GM23338 (cell line): Measurements from ENCODE around the gene KRTAP5-10. TPM values are rescaled to one million over a fixed set of nuclear protein-coding genes. Genes with fewer than 3 reads are reported as not detected.
"Not testable (repeated sequence)": the region's sequence is repeated elsewhere in the genome, so short reads cannot be mapped to it uniquely, and the experiment has no call there.

Experiments
- ATAC-seq: fragments of 200-7000 bp; cut with Tn5 transposase; 3 replicates; pipeline ENCODE4 v1.9.1; 2020
- DNase-seq: peaks from one replicate; pipeline ENCODE4 v3.0.0-alpha.2; 2015; ENCODE audit warnings: low spot score
- H2AFZ ChIP-seq: fragments of 200-600 bp; sonication (generic); 2 replicates; pipeline ENCODE4 v1.8.0; 2016; ENCODE audit warnings: antibody characterized with exemption, mild to moderate bottlenecking, moderate library complexity
- H3F3A ChIP-seq: fragments of 200-600 bp; sonication (generic); replicated peaks from 2 replicates; pipeline ENCODE4 v1.8.0; 2017; ENCODE audit warnings: antibody characterized with exemption, mixed run types, low read depth
- H3K27ac ChIP-seq: fragments of 200-600 bp; sonication (generic); 2 replicates; pipeline ENCODE4 v1.6.1; 2016; ENCODE audit warnings: low read depth
- H3K27me3 ChIP-seq: fragments of 200-600 bp; sonication (generic); 2 replicates; pipeline ENCODE4 v1.8.0; 2016; ENCODE audit warnings: mild to moderate bottlenecking, mixed run types, moderate library complexity; ENCODE audit not compliant: insufficient read depth
- H3K36me3 ChIP-seq: fragments of 200-600 bp; sonication (generic); 2 replicates; pipeline ENCODE4 v1.8.0; 2016; ENCODE audit warnings: mild to moderate bottlenecking; ENCODE audit not compliant: insufficient read depth
- H3K4me1 ChIP-seq: fragments of 200-600 bp; sonication (generic); 2 replicates; pipeline ENCODE4 v1.8.0; 2016; ENCODE audit warnings: mild to moderate bottlenecking, moderate library complexity; ENCODE audit not compliant: insufficient read depth
- H3K4me2 ChIP-seq: fragments of 200-600 bp; sonication (generic); 2 replicates; pipeline ENCODE4 v1.7.1; 2017; ENCODE audit warnings: mixed run types
- H3K4me3 ChIP-seq: fragments of 200-600 bp; sonication (generic); 2 replicates; pipeline ENCODE4 v1.6.1; 2016; ENCODE audit warnings: mixed run types
- H3K79me2 ChIP-seq: fragments of 200-600 bp; sonication (generic); replicated peaks from 2 replicates; pipeline ENCODE4 v1.8.0; 2017; ENCODE audit warnings: mild to moderate bottlenecking; ENCODE audit not compliant: insufficient read depth
- H3K9me2 ChIP-seq: fragments of 200-600 bp; sonication (generic); 2 replicates; pipeline ENCODE4 v1.8.0; 2017; ENCODE audit not compliant: insufficient read depth
- H4K20me1 ChIP-seq: fragments of 200-600 bp; sonication (generic); replicated peaks from 2 replicates; pipeline ENCODE4 v1.8.0; 2017; ENCODE audit warnings: mild to moderate bottlenecking; ENCODE audit not compliant: insufficient read depth
- H3K27ac Mint-ChIP-seq: 2 replicates; pipeline ENCODE4 v1.8.0; 2020; ENCODE audit warnings: inconsistent platforms, mild to moderate bottlenecking, moderate library complexity, mixed read lengths
- H3K27me3 Mint-ChIP-seq: 3 replicates; pipeline ENCODE4 v1.8.0; 2022; ENCODE audit warnings: low read depth, mild to moderate bottlenecking, moderate library complexity, mixed read lengths, inconsistent platforms; ENCODE audit not compliant: insufficient read depth, poor library complexity
- H3K36me3 Mint-ChIP-seq: 3 replicates; pipeline ENCODE4 v1.8.0; 2021; ENCODE audit warnings: low read depth, mild to moderate bottlenecking, inconsistent platforms, moderate library complexity, mixed read lengths
- H3K4me1 Mint-ChIP-seq: 3 replicates; pipeline ENCODE4 v1.8.0; 2020; ENCODE audit warnings: mild to moderate bottlenecking, inconsistent platforms, mixed read lengths
- H3K4me3 Mint-ChIP-seq: 3 replicates; pipeline ENCODE4 v1.8.0; 2021; ENCODE audit warnings: moderate library complexity, mild to moderate bottlenecking, inconsistent platforms, mixed read lengths
- H3K9me3 Mint-ChIP-seq: 3 replicates; pipeline ENCODE4 v1.8.0; 2020; ENCODE audit warnings: moderate library complexity, mild to moderate bottlenecking, inconsistent platforms, mixed read lengths
- polyA plus RNA-seq: library from polyadenylated mRNA; unstranded; fragments of >200 nt; fragmentation: Nextera tagmentation; extraction: Ambion mirVana; gene quantifications from 2 replicates; pipeline ENCODE4 v1.2.1, GENCODE V29; 2016
- small RNA-seq: library from RNA; depleted of rRNA; stranded (forward); fragments of <200 nt; gene quantifications from one replicate; pipeline ENCODE3, GENCODE V24; 2014; ENCODE audit warnings: low replicate concordance
- total RNA-seq: library from RNA; depleted of rRNA; stranded (reverse); fragments of >200 nt; shearing (Covaris generic); gene quantifications from 2 replicates; pipeline ENCODE4 v1.2.3, GENCODE V29; 2014; rRNA removed

KRTAP5-10 gene
- total and polyA plus RNA-seq, 2 experiments from 2014 or later: not detected

DNA sequence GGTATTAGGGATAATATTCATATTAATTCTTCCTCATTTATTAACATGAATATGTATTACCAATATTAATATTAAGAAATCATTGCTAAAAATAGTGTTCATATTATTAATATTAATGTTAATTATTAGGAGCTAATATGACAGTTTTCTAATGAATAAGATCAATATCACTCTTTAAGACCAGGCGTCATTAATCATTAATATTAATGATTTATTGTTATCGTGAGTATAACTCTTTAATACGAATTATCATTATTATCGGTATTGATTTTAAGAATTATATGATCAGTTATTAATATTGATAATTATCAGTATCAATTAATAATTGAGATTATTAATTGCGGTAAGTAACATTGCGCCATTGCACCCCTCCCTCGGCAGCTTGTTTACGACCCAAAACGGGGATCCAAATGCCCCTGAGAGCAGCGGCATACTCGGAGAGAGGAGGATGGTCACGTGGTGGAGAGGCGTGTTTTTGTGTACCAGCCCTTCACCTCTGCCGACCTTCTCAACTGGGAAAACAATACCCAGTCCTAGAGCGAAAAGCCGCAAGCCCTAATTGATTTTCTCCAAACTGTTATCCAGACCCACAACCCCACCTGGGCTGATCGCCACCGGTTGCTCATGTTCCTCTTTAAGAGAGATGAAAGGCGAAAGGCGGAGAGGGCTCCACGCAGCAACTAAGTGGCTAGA is 46.0 kb downstream of the KRTAP5-10 start:
- peaks cover 26% of the 10 kb centered on the region for H3K27me3 Mint-ChIP-seq
- H3K36me3 Mint-ChIP-seq, DNase-seq, H3K4me1 ChIP-seq, H3K9me3 Mint-ChIP-seq, H4K20me1 ChIP-seq, H2AFZ ChIP-seq, H3K27ac Mint-ChIP-seq, H3K4me3 ChIP-seq, H3F3A ChIP-seq, H3K4me3 Mint-ChIP-seq, H3K9me2 ChIP-seq, H3K36me3 ChIP-seq, H3K27ac ChIP-seq, H3K4me1 Mint-ChIP-seq, ATAC-seq, H3K4me2 ChIP-seq, H3K79me2 ChIP-seq: not testable (repeated sequence)
- H3K27me3 ChIP-seq: peaks cover 24% of the 10 kb centered on the region

GRCh38 chr11:71613931-71614330 is 48.6 kb downstream of the KRTAP5-10 start:
- H3K27ac ChIP-seq, H3K4me1 ChIP-seq, H2AFZ ChIP-seq, H3K27me3 Mint-ChIP-seq, H3K4me1 Mint-ChIP-seq, H3F3A ChIP-seq, H3K79me2 ChIP-seq, ATAC-seq, H3K9me2 ChIP-seq, H3K27ac Mint-ChIP-seq, DNase-seq, H4K20me1 ChIP-seq, H3K4me3 Mint-ChIP-seq, H3K4me3 ChIP-seq, H3K4me2 ChIP-seq, H3K36me3 Mint-ChIP-seq, H3K9me3 Mint-ChIP-seq, H3K36me3 ChIP-seq, H3K27me3 ChIP-seq: not testable (repeated sequence)

DNA sequence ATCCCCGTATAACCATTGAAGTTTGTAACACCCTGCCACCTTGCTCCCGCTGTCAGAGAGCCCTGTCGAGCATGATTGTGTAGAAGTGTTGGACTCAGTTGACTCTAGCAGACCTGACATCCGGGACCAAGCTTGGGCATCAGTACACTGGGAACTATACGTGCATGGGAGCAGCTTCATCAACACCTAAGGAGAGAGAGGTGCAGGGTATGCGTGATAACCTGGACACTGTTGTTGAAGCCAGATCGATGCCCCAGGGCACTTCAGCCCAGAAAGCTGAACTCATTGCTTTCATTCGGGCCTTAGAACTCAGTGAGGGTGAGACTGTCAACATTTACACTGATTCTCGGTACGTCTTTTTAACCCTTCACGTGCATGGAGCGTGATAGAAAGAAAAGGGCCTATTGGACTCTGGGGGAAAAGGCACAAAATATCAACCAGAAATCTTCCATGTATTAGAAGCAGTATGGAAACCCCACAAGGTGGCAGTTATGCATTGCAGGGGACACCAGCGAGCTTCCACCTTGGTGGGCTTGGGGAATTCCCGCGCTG is 49.1 kb downstream of the KRTAP5-10 start:
- H3K4me3 Mint-ChIP-seq, ATAC-seq, H3K36me3 ChIP-seq, H3K36me3 Mint-ChIP-seq, H3K27ac ChIP-seq, H3K79me2 ChIP-seq, H2AFZ ChIP-seq, DNase-seq, H4K20me1 ChIP-seq, H3K4me1 ChIP-seq, H3F3A ChIP-seq, H3K27me3 ChIP-seq, H3K27ac Mint-ChIP-seq, H3K9me2 ChIP-seq, H3K4me3 ChIP-seq, H3K4me2 ChIP-seq, H3K27me3 Mint-ChIP-seq, H3K9me3 Mint-ChIP-seq, H3K4me1 Mint-ChIP-seq: not testable (repeated sequence)

- not testable (repeated sequence) for H3K4me3 Mint-ChIP-seq, H3K4me2 ChIP-seq, H3K79me2 ChIP-seq, H3K4me3 ChIP-seq, H3F3A ChIP-seq, H3K36me3 Mint-ChIP-seq, H3K27me3 Mint-ChIP-seq, DNase-seq, H4K20me1 ChIP-seq, H3K27ac ChIP-seq, H3K27ac Mint-ChIP-seq, H3K4me1 ChIP-seq, H3K27me3 ChIP-seq, ATAC-seq, H2AFZ ChIP-seq, H3K36me3 ChIP-seq, H3K9me2 ChIP-seq, H3K4me1 Mint-ChIP-seq, H3K9me3 Mint-ChIP-seq
Observed at GRCh38 chr11:71615003-71615402, 49.6 kb downstream of the KRTAP5-10 start.

Small RNA genes lying within 50 kb of the gene (small RNA-seq; reads per million reads assigned to genes)
- not detected for gene AP000867.1
- gene KRTAP5-14P: not detected

Other genes with a start within 250 kb of the KRTAP5-10 start
- 166 and 175 TPM in 2 replicates for gene DHCR7, start 117.2 kb upstream of the KRTAP5-10 start, total RNA-seq
- gene DHCR7, start 117.2 kb upstream of the KRTAP5-10 start, polyA plus RNA-seq: 84.0 and 91.3 TPM in 2 replicates
- gene NADSYN1, start 112.4 kb upstream of the KRTAP5-10 start, total RNA-seq: 50.4 and 54.9 TPM in 2 replicates
- gene NADSYN1, start 112.4 kb upstream of the KRTAP5-10 start, polyA plus RNA-seq: 32.5 and 35.6 TPM in 2 replicates
- not detected in 2 replicates for gene KRTAP5-7, start 38.3 kb upstream of the KRTAP5-10 start, total RNA-seq
- not detected in 2 replicates for gene KRTAP5-7, start 38.3 kb upstream of the KRTAP5-10 start, polyA plus RNA-seq
- not detected in 2 replicates for gene KRTAP5-8, start 27.5 kb upstream of the KRTAP5-10 start, total RNA-seq
- not detected in 2 replicates for gene KRTAP5-8, start 27.5 kb upstream of the KRTAP5-10 start, polyA plus RNA-seq
- not detected in 2 replicates for gene KRTAP5-9, start 17.1 kb upstream of the KRTAP5-10 start, total RNA-seq
- 0.24 TPM in 1 of 2 replicates, not detected in the other for gene KRTAP5-9, start 17.1 kb upstream of the KRTAP5-10 start, polyA plus RNA-seq
- not detected in 2 replicates for gene KRTAP5-11, start 17.3 kb downstream of the KRTAP5-10 start, total RNA-seq
- not detected in 2 replicates for gene KRTAP5-11, start 17.3 kb downstream of the KRTAP5-10 start, polyA plus RNA-seq